NCI-H2107 (cell line): ENCODE results near the gene SLCO6A1.

Experiments
- DNase-seq: peaks from one replicate; lab custom pipeline; 2025; lab: John Stamatoyannopoulos, UW

The SLCO6A1 gene

DNA sequence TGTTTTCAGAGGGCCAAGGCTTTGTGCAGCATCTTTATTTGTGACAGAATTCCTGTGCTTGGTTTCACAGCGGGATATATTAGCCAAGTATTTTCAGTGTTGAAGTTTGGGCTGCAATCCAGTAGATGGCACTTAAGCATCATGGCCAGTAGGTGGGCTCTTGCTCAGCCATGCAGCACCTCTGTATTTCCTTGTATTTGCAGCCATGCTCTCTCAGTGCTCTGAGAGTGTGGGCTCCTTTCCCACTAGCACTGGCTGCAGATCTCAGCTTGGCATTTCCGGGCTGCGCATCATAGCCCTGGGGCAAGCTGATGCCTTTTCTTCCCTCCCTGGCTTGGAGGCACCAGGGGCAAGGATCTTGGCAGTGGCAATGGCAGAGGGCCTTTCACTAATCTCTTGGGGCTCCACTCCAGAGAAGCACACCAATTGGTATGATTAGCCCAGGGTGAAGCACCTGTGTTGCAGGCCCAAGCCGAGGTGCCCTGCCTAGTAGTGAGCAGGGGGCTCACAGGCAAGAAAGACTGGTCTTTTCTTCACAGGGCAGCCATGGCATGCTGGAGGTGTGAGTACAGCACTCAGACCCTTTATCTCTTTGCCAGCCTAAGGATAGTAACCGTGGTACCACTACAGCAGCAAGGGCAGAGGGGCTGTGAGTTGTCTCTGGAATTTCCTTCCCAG, 48.3 kb downstream of the SLCO6A1 start:
- no peak for DNase-seq

DNA sequence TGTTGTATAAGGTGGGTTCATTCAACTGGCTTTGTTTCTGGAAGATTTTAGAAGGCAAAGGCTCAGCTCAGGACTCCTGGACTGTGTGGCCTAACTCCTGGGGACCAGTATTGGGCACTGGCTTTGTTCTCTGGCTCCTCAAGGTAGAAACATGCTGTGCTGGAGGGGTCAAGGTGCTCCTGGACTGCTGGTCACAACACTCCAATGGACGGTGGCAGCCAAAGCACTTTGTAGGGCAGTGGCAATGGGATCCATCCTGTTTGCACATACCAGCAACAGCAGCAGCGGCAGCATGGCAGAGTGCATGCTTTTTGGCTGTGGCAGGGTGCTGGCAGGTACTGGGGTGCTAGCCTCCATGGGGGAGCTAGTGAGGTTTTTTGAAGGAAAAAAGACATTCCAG, 65.3 kb downstream of the SLCO6A1 start:
- DNase-seq = no peak

DNA sequence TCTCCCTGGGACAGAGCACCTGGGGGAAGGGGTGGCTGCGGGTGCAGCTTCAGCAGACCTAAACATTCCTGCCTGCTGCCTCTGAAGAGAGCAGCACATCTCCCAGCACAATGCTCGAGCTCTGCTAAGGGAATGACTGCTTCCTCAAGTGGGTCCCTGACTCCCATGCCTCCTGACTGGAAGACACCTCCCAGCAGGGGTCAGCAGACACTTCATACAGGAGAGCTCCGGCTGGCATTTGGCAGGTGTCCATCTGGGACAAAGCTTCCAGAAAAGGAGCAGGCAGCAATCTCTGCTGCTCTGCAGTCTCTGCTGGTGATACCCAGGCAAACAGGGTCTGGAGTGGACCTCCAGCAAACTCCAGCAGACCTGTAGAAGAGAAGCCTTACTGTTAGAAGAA, 77.2 kb downstream of the SLCO6A1 start:
- DNase-seq = no peak

DNA sequence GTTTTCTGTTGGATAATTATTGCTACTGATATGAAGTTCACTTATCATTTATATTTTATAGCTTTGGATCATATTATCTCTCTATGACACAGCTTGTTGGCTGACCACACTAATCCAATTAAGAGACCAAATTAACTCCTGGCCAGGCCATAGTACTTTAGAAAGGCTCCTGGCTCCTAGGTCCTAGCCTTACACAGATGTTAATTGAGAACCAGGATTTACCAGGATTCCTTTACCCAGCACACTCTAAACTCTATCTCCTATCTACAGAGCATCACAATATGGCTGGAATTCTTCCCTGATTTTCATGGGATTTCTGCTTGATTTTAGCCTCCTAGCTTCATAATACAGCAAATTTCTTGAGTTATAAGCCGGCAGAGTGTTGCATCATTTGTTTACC, 80.3 kb downstream of the SLCO6A1 start:
- no peak for DNase-seq

DNA sequence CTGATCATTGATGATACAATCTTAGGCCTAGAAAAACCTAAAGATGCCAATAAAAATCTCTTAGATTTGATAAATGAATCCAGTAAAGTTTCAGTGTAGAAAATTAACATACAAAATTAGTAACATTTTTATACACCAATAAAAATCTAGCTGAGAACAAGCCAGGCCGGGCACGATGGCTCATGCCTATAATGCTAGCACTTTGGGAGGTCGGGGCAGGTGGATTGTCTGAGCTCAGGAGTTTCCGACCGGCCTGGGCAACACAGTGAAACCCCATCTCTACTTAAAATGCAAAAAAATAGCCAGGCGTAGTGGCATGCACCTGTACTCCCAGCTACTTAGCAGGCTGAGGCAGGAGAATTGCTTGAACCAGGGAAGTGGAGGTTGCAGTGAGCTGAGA, 84.4 kb downstream of the SLCO6A1 start:
- no peak for DNase-seq

DNA sequence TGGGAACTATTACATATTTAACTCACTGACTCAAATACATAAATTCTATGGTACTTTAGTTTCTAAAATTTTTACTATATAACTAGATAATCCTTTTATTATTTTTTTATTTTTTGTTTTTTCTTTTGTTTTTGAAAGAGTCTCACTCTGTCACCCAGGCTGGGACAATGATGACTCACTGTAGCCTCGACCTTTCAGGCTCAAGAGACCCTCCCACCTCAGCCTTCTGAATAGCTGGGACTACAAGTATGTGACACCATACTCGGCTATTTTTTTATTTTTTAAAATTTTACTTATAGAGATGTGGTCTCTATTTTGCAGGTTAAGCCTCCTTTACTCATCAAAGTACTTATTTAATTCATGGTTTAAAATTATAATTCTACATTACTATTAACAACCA, 110.6 kb downstream of the SLCO6A1 start:
- DNase-seq = no peak

DNA sequence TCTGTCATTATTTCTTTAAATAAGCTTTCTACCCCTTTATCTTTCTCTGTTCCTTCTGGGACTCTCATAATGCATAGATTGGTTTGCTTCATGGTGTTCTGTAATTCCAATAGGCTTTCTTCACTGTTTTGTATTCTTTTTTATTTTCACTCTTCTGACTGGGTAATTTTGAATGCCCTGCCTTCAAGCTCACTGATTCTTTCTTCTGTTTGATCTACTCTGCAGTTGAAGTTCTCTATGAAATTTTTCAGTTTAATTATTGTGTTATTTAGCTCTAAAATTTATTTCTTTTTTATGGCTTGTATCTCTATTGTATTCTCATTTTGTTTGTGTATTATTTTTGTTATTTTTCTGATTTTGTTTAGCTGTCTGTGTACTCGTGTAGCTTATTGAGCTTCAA, 113.4 kb downstream of the SLCO6A1 start:
- no peak for DNase-seq

DNA sequence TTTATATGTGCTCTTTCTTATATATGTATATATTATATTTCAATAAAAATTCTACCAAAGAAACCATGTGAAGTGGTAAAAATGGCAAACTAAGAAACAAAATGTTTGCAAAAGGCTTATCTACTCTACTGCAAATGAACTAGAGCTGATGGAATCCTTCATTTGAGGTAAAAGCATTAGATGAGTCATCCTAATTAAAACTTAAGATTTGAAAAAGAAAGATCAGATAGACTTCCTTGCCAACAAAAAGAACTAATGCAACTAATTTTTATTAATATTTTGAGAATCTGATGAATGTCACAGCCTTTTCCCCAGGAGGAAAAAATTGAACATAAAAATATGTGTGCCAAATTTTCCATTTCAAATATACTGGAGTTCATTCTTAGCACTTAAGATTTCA, 118.6 kb downstream of the SLCO6A1 start:
- DNase-seq = no peak

DNA sequence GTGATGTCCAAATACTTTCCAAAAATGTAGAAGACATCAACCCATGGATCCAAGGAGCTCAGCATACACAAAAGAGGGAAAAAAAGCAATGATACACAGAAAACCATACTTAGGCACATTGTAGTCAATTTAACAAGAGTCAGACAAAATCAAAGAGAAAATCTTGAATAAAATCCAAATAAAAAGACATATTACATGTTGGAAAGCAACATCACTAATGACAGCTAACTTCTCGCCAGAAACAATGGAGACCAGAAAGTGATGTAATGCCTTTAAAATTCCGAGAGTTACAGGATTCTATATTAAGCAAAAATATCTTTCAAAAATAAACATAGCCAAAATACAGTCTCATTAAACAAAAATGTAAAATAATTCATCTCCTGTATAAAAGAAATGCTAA, 122.9 kb downstream of the SLCO6A1 start:
- DNase-seq = no peak

DNA sequence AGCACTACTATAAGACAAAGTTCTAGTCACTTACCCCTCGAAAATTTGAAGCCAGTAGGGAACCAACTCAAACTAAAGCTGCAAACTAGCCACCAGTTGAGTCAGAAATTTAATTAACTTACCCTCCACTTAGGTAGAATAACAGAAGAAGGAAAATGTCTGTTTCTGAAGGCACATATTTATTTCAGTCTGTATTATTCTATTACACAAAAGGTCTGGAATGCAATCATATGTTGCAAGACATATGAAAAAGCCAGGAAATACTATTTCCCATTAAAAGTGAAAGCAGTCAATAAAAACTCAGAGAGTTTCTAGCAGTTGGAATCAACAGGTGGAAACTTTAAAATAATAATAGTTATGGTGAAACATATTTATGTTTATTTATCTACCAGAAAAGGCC, 123.5 kb downstream of the SLCO6A1 start:
- no peak for DNase-seq

DNA sequence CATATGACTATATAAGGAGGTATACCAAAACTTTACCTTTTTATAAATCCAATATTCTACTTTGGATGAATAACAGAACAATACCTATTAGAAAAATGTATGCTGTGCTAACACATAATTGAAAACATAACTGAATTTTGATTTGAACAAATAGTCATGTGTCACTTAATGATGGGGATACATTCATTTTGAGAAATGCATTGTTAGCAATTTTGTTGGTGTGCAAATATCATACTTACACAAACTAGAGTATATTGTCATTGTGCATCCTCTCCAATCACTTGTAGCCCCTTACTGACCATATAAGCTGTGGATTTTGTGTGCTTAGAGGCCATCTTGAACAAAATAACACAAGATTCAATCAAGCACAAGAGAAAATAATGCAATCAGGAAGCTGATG, 130.4 kb downstream of the SLCO6A1 start:
- no peak for DNase-seq

DNA sequence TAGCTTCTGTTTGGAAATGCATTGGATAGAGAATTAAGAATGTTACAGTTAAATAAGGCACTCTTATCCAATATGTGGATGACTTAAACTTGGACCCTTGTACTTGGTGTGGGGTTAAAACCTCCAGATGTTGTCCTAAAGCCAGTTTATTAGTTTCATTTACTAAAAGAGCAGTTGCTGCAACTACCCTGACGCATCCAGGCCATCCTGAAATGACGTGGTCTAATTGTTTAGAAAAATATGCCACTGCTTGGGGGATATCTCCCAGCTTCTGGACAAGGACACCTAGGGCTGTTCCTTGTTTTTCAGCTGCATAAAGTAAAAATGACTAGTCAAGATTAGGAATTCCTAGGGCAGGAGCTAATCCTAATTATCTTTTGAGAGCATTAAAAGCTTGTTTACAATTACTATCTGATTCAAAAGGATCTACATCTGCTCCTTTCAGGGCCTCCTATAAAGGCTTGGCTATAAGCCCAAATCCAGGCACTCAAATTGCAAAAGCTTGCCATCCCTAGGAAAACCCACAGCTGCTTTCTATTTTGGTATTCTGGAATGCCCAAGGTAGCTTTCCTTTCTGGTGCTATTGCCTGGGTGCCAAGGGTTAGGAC, 157.0 kb downstream of the SLCO6A1 start:
- no peak for DNase-seq

DNA sequence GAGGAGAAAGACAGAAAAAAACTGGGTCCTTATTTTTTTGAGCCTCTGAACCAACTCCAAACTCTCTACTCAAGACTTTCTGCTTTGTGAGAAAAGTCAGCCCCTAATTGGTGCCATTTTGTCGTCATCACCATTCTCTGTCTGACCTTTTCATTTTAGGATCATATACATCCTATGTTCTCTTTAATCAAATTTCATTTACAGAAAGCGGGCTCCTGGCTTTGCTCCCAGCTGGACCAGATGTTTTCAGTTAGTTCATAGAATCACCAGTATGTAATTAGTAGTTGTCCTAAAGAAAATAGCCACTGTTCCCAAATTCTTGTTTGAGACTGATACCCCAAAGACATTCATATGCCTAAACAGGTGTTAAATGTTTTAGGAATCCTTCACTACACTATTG, 174.1 kb downstream of the SLCO6A1 start:
- no peak for DNase-seq
